Sigmoid colon (tissue), 7 donors: ENCODE results near the gene MIX23. TPM values are rescaled to one million over a fixed set of nuclear protein-coding genes. Genes with fewer than 3 reads are reported as not detected.

Source experiments
- DNase-seq: peaks from one replicate; pipeline ENCODE4 v3.0.0-alpha.2; 2019
- H3K27ac ChIP-seq, 4 donors: fragments of 200-600 bp; sonication (generic); one replicate each; pipeline ENCODE4 v1.5.1; 2016 to 2019; ENCODE audit warnings: mild to moderate bottlenecking in 1 of 4
- H3K27me3 ChIP-seq, 3 donors: fragments of 200-600 bp; sonication (generic); one replicate each; pipeline ENCODE4 v1.5.1; 2019; ENCODE audit warnings: mild to moderate bottlenecking in 1 of 3
- H3K36me3 ChIP-seq, 4 donors: fragments of 200-600 bp; sonication (generic); one replicate each; pipeline ENCODE4 v1.5.1; 2016 to 2019
- H3K4me1 ChIP-seq, 4 donors: fragments of 200-600 bp; sonication (generic); one replicate each; pipeline ENCODE4 v1.5.1; 2017 to 2019
- H3K4me3 ChIP-seq, 4 donors: fragments of 200-600 bp; sonication (generic); one replicate each; pipeline ENCODE4 v1.5.1; 2017 to 2019; ENCODE audit warnings: mild to moderate bottlenecking in 2 of 4, moderate library complexity in 1 of 4
- H3K9me3 ChIP-seq, 4 donors: fragments of 200-600 bp in 3 of 4; sonication (generic) in 3 of 4; one replicate each; pipeline versions ENCODE4 v1.5.1 to v1.6.1; 2013 to 2019
- EP300 ChIP-seq, 4 donors: sonication (generic); formaldehyde crosslinking; IDR thresholded peaks; one replicate each; pipeline ENCODE4 v1.6.1; 2017; ENCODE audit warnings: antibody characterized with exemption in 4 of 4
- POLR2A ChIP-seq, 2 donors: fragments of 450-650 bp; IDR thresholded peaks; one replicate each; pipeline ENCODE4 v1.6.1; 2016; ENCODE audit warnings: antibody characterized with exemption in 2 of 2, mild to moderate bottlenecking in 2 of 2, moderate library complexity in 2 of 2
- POLR2AphosphoS5 ChIP-seq, 4 donors: sonication (generic); formaldehyde crosslinking; IDR thresholded peaks; one replicate each; pipeline ENCODE4 v1.6.1; 2017; ENCODE audit warnings: antibody characterized with exemption in 4 of 4
- whole genome bisulfite sequencing, 2 donors: extraction: QIAGEN DNeasy Blood & Tissue Kit; methylation state at CpG; one replicate each; pipeline ENCODE4 v1.1.7; 2013; 5-methylcytosine and 5-hydroxymethylcytosine counted together
- intact Hi-C: fragments of 100-400 bp; cut with DNase I; formaldehyde crosslinking; loops from one replicate; pipeline ENCODE4 v1.15.1; 2023
- polyA plus RNA-seq, 3 donors: library from polyadenylated mRNA; stranded (reverse); fragments of 200-250 nt; gene quantifications; one replicate each; pipeline ENCODE4 v1.2.3, GENCODE V29; 2013
- total RNA-seq, 4 donors: library from RNA; depleted of rRNA; stranded (reverse); fragments of >200 nt; gene quantifications; one replicate each; pipeline ENCODE4 v1.1.0, GENCODE V29; 2016
- TF ChIP-seq, protein P1 (sequence below), 4 experiments: fragments of 450-650 bp in 3 of 4; fragments of 200-600 bp in 1 of 4; IDR thresholded peaks; one replicate each; pipeline ENCODE4 v1.5.1; 2016 to 2019; ENCODE audit warnings: antibody characterized with exemption in 4 of 4, mild to moderate bottlenecking in 3 of 4, moderate library complexity in 2 of 4
- donor health status: healthy with polysubstance abuse.
- donor health status: Bipolar disorder and iron deficiency.
- donor health status: healthy.

MIX23 gene
- total and polyA plus RNA-seq, 7 donors: 8.2 to 49.2 (median 24.8) TPM

- no peaks in the 10 kb centered on the region for H3K9me3 ChIP-seq
- 62 to 75% methylated on average over 2 of the region's 2 CpGs for WGBS, 2 donors
- no peaks in the 10 kb centered on the region for H3K27me3 ChIP-seq
- intact Hi-C loops: loop anchor here (10.0 kb wide), 1 partner anchor 808 kb away; the partner anchor contains the start of gene POLQ
- peaks cover 0 to 1% (median 0%) of the 10 kb centered on the region in 4 donors for H3K36me3 ChIP-seq
- H3K4me3 ChIP-seq: no peak overlapping the region
- H3K4me1 ChIP-seq: no peaks in the 10 kb centered on the region
- TF ChIP-seq, protein P1, sequence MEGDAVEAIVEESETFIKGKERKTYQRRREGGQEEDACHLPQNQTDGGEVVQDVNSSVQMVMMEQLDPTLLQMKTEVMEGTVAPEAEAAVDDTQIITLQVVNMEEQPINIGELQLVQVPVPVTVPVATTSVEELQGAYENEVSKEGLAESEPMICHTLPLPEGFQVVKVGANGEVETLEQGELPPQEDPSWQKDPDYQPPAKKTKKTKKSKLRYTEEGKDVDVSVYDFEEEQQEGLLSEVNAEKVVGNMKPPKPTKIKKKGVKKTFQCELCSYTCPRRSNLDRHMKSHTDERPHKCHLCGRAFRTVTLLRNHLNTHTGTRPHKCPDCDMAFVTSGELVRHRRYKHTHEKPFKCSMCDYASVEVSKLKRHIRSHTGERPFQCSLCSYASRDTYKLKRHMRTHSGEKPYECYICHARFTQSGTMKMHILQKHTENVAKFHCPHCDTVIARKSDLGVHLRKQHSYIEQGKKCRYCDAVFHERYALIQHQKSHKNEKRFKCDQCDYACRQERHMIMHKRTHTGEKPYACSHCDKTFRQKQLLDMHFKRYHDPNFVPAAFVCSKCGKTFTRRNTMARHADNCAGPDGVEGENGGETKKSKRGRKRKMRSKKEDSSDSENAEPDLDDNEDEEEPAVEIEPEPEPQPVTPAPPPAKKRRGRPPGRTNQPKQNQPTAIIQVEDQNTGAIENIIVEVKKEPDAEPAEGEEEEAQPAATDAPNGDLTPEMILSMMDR (IDR thresholded peaks at IDR 0.05): no peak
- TF ChIP-seq EP300 (IDR thresholded peaks at IDR 0.05) (no peak), POLR2A (IDR thresholded peaks at IDR 0.05) (no peak), POLR2AphosphoS5 (IDR thresholded peaks at IDR 0.05) (no peak)
- no peak overlapping the region for H3K27ac ChIP-seq
- DNase-seq: no peak
Observed at GRCh38 chr3:122353215-122353614, 29.8 kb downstream of the MIX23 start.

- Histone ChIP-seq H3K4me3 (no peak overlapping the region), H3K27me3 (no peaks in the 10 kb centered on the region), H3K36me3 (no peaks in the 10 kb centered on the region), H3K9me3 (no peaks in the 10 kb centered on the region), H3K27ac (no peak overlapping the region), H3K4me1 (no peaks in the 10 kb centered on the region)
- intact Hi-C loops: loop anchor here (10.0 kb wide), 1 partner anchor 807 kb away; the partner anchor contains the start of gene POLQ
- WGBS, 2 donors: 45 to 90% methylated on average over 4 of the region's 4 CpGs
- TF ChIP-seq EP300 (IDR thresholded peaks at IDR 0.05) (no peak), POLR2AphosphoS5 (IDR thresholded peaks at IDR 0.05) (no peak), POLR2A (IDR thresholded peaks at IDR 0.05) (no peak)
- TF ChIP-seq, protein P1 (IDR thresholded peaks at IDR 0.05): no peak
- no peak for DNase-seq
Observed at GRCh38 chr3:122351612-122352011, 31.4 kb downstream of the MIX23 start.

DNA sequence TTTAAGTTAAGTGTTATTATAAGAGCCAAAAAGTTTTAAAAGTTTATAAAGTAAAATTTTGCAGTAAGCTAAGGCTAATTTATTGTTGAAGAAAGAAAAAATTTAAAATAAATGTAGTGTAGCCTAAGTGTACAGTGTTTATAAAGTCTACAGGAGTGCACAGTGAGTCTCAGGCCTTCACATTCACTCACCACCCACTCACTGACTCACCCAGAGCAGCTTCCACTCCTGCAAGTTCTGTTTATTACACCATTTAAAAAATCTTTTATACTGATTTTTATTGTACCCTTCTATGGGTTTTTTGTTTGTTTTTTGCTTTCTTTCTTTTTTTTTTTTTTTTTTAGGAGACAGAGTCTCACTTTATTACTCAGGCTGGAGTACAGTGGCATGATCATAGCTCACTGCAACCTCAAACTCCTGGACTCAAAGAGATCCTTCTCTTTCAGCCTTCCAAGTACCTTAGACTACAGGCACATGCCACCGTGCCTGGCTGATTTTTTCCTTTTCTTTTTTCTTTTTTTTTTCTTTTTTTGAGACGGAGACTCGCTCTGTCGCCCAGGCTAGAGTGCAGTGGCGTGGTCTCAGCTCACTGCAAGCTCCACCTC is 32.1 kb downstream of the MIX23 start:
- no peaks in the 10 kb centered on the region for H3K36me3 ChIP-seq
- intact Hi-C loops: loop anchor here (10.0 kb wide), 1 partner anchor 806 kb away; the partner anchor contains the start of gene POLQ
- no peaks in the 10 kb centered on the region for H3K9me3 ChIP-seq
- TF ChIP-seq, protein P1 (IDR thresholded peaks at IDR 0.05): no peak
- TF ChIP-seq EP300 (IDR thresholded peaks at IDR 0.05): no peak
- TF ChIP-seq POLR2AphosphoS5 (IDR thresholded peaks at IDR 0.05): no peak
- no peak for TF ChIP-seq POLR2A (IDR thresholded peaks at IDR 0.05)
- H3K4me1 ChIP-seq: no peaks in the 10 kb centered on the region
- 14 to 79% methylated on average over 5 of the region's 5 CpGs for WGBS, 2 donors
- H3K4me3 ChIP-seq: no peak overlapping the region
- no peak for DNase-seq
- no peaks in the 10 kb centered on the region for H3K27me3 ChIP-seq
- H3K27ac ChIP-seq: no peak overlapping the region

DNA sequence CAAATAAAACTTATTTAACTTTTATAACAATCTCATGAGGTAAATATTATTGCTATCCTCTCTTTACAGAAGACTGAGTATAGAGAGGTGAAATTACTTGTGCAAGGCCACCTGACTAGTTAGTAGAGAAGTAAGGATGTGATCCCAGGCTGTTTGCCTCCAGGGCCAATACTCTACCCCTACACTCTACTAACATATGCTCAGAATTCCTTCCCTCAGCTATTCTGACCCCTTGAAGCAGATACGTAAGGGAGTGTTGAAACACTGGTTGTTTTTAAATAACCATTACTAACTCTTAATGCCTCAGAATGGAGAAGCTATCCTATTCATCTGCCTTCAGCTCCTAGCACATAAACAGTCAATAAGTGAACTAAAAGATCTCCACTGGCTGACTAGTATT is 33.9 kb downstream of the MIX23 start:
- no peaks in the 10 kb centered on the region for H3K9me3 ChIP-seq
- H3K4me3 ChIP-seq: no peak overlapping the region
- intact Hi-C loops: no loop called here
- H3K36me3 ChIP-seq: no peaks in the 10 kb centered on the region
- no peak for DNase-seq
- no peak for TF ChIP-seq EP300 (IDR thresholded peaks at IDR 0.05)
- no peak for TF ChIP-seq POLR2AphosphoS5 (IDR thresholded peaks at IDR 0.05)
- TF ChIP-seq, protein P1 (IDR thresholded peaks at IDR 0.05): no peak
- no peak for TF ChIP-seq POLR2A (IDR thresholded peaks at IDR 0.05)
- no peak overlapping the region for H3K27ac ChIP-seq
- H3K27me3 ChIP-seq: no peaks in the 10 kb centered on the region
- no peaks in the 10 kb centered on the region for H3K4me1 ChIP-seq
- 86 to 97% methylated on average over 1 of the region's 1 CpG for WGBS, 2 donors

DNA sequence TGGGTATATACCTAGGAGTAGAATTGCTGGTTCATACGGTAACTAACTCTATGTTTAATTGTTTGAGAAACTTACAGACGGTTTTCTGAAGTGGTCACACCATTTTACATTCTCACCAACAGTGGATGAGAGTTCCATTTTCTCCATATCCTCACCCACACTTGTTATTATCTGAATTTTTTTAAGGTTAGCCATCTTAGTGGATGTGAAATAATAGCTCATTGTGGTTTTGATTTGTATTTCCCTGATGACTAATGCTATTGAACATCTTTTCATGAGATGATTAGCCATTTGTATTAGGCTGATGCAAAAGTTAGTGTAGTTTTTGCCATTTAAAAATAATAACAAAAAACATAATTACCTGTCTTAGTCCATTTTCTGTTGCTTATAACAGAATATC is 39.4 kb downstream of the MIX23 start:
- 88 to 91% methylated on average over 2 of the region's 2 CpGs for WGBS, 2 donors
- H3K27me3 ChIP-seq: no peaks in the 10 kb centered on the region
- no peak overlapping the region for H3K4me3 ChIP-seq
- DNase-seq: no peak
- intact Hi-C loops: no loop called here
- H3K9me3 ChIP-seq: no peaks in the 10 kb centered on the region
- H3K27ac ChIP-seq: no peak overlapping the region
- TF ChIP-seq POLR2AphosphoS5 (IDR thresholded peaks at IDR 0.05) (no peak), POLR2A (IDR thresholded peaks at IDR 0.05) (no peak), EP300 (IDR thresholded peaks at IDR 0.05) (no peak)
- TF ChIP-seq, protein P1 (IDR thresholded peaks at IDR 0.05): no peak
- H3K36me3 ChIP-seq: no peaks in the 10 kb centered on the region
- no peaks in the 10 kb centered on the region for H3K4me1 ChIP-seq
